ENCODE results near the gene ACOT8.
"Not testable (repeated sequence)": the region's sequence is repeated elsewhere in the genome, so short reads cannot be mapped to it uniquely, and the experiment has no call there.

Gene ACOT8
- total RNA-seq, result 12.5 to 33.6 (median 16.8) reads per million in 9 experiments

- DNase-seq (peak; percentile 94 to 96 (median 96)), ATAC-seq (replicated peaks) (peak; percentile 94)
- peaks cover 36% of the 10 kb centered on the region for H3K36me3 Mint-ChIP-seq (ENCODE audit: insufficient read depth)
- no peaks in the 10 kb centered on the region for H3K27me3 Mint-ChIP-seq
- H3K9me3 Mint-ChIP-seq, result no peaks in the 10 kb centered on the region
- peak within 1 kb of the TSS; percentile 96 to 97 for H3K27ac Mint-ChIP-seq
- peak within 1 kb of the TSS; percentile 97 to 99 for H3K4me3 Mint-ChIP-seq
- H3K4me1 Mint-ChIP-seq (ENCODE audit: low read depth in 2 of 2), result peaks cover 26 to 39% of the 10 kb centered on the region in 2 donors
These were observed at the start of gene ACOT8, which contains the start of gene ZSWIM3 for GRCh38 chr20:45857114-45857881. Gene ACOT8, minus strand, starts transcription at chr20:45857392. Its CDS starts 77 bp downstream, at chr20:45857315. Gene ZSWIM3, plus strand, starts transcription at chr20:45857614. Its CDS starts 212 bp downstream, at chr20:45857826.

GRCh38 chr20:45905505-45906079 lies 48.4 kb upstream of the ACOT8 start:
- no peak for DNase-seq
- no peak for ATAC-seq (replicated peaks)
- H3K4me3 Mint-ChIP-seq, result no peak overlapping the region
- H3K4me1 Mint-ChIP-seq (ENCODE audit: low read depth in 2 of 2), result peaks cover 1 to 2% of the 10 kb centered on the region in 2 donors
- H3K36me3 Mint-ChIP-seq (ENCODE audit: insufficient read depth), result peaks cover under 1% of the 10 kb centered on the region
- H3K27ac Mint-ChIP-seq, result no peak overlapping the region
- no peaks in the 10 kb centered on the region for H3K9me3 Mint-ChIP-seq
- no peaks in the 10 kb centered on the region for H3K27me3 Mint-ChIP-seq

GRCh38 chr20:45904583-45905504 lies 47.7 kb upstream of the ACOT8 start:
- Mint-ChIP-seq H3K4me3 (no peak overlapping the region), H3K27me3 (no peaks in the 10 kb centered on the region), H3K27ac (peak overlapping the region in 1 of 2 donors; percentile 38), H3K36me3 (ENCODE audit: insufficient read depth) (no peaks in the 10 kb centered on the region), H3K4me1 (ENCODE audit: low read depth in 2 of 2) (no peaks in the 10 kb centered on the region), H3K9me3 (no peaks in the 10 kb centered on the region)
- DNase-seq, result no peak
- ATAC-seq (replicated peaks), result no peak

- ATAC-seq (replicated peaks) (no peak), DNase-seq (no peak)
- Mint-ChIP-seq H3K27me3 (no peaks in the 10 kb centered on the region), H3K4me3 (no peak overlapping the region), H3K9me3 (no peaks in the 10 kb centered on the region), H3K4me1 (ENCODE audit: low read depth in 2 of 2) (no peaks in the 10 kb centered on the region), H3K36me3 (ENCODE audit: insufficient read depth) (peaks cover 3% of the 10 kb centered on the region), H3K27ac (no peak overlapping the region)
These were observed 45.1 kb upstream of the ACOT8 start for GRCh38 chr20:45902199-45902701.

GRCh38 chr20:45901332-45901731 lies 44.1 kb upstream of the ACOT8 start:
- not testable (repeated sequence) for H3K27me3 Mint-ChIP-seq; H3K4me1 Mint-ChIP-seq (ENCODE audit: low read depth in 2 of 2); H3K36me3 Mint-ChIP-seq (ENCODE audit: insufficient read depth); H3K27ac Mint-ChIP-seq; H3K9me3 Mint-ChIP-seq; H3K4me3 Mint-ChIP-seq; ATAC-seq (replicated peaks); DNase-seq

GRCh38 chr20:45899046-45899835 lies 42.0 kb upstream of the ACOT8 start:
- Mint-ChIP-seq H3K36me3 (ENCODE audit: insufficient read depth) (peaks cover 3% of the 10 kb centered on the region), H3K27me3 (no peaks in the 10 kb centered on the region), H3K27ac (no peak overlapping the region), H3K4me1 (ENCODE audit: low read depth in 2 of 2) (no peaks in the 10 kb centered on the region), H3K9me3 (no peaks in the 10 kb centered on the region), H3K4me3 (no peak overlapping the region)
- DNase-seq, result no peak
- ATAC-seq (replicated peaks), result no peak

- ATAC-seq (replicated peaks), result no peak
- no peak for DNase-seq
- no peak overlapping the region for H3K4me3 Mint-ChIP-seq
- peaks cover 3% of the 10 kb centered on the region for H3K36me3 Mint-ChIP-seq (ENCODE audit: insufficient read depth)
- peaks cover under 1 to 8% of the 10 kb centered on the region in 2 donors for H3K4me1 Mint-ChIP-seq (ENCODE audit: low read depth in 2 of 2)
- H3K27ac Mint-ChIP-seq, result no peak overlapping the region
- H3K27me3 Mint-ChIP-seq, result no peaks in the 10 kb centered on the region
- H3K9me3 Mint-ChIP-seq, result no peaks in the 10 kb centered on the region
These were observed 41.1 kb upstream of the ACOT8 start for GRCh38 chr20:45898285-45898684.

- Mint-ChIP-seq H3K27me3 (no peaks in the 10 kb centered on the region), H3K36me3 (ENCODE audit: insufficient read depth) (peaks cover 9% of the 10 kb centered on the region), H3K4me3 (no peak overlapping the region), H3K4me1 (ENCODE audit: low read depth in 2 of 2) (peaks cover 7 to 13% of the 10 kb centered on the region in 2 donors), H3K9me3 (no peaks in the 10 kb centered on the region), H3K27ac (no peak overlapping the region)
- DNase-seq (no peak), ATAC-seq (replicated peaks) (no peak)
These were observed 40.5 kb upstream of the ACOT8 start for GRCh38 chr20:45897692-45898091.

GRCh38 chr20:45897289-45897688 lies 40.1 kb upstream of the ACOT8 start:
- ATAC-seq (replicated peaks) (no peak), DNase-seq (no peak)
- H3K27me3 Mint-ChIP-seq, result no peaks in the 10 kb centered on the region
- H3K9me3 Mint-ChIP-seq, result no peaks in the 10 kb centered on the region
- peaks cover 11 to 18% of the 10 kb centered on the region in 2 donors for H3K4me1 Mint-ChIP-seq (ENCODE audit: low read depth in 2 of 2)
- peaks cover 13% of the 10 kb centered on the region for H3K36me3 Mint-ChIP-seq (ENCODE audit: insufficient read depth)
- no peak overlapping the region for H3K27ac Mint-ChIP-seq
- H3K4me3 Mint-ChIP-seq, result no peak overlapping the region

- Mint-ChIP-seq H3K27ac (no peak overlapping the region), H3K36me3 (ENCODE audit: insufficient read depth) (peaks cover 18% of the 10 kb centered on the region), H3K27me3 (no peaks in the 10 kb centered on the region), H3K4me1 (ENCODE audit: low read depth in 2 of 2) (peaks cover 14 to 23% of the 10 kb centered on the region in 2 donors), H3K4me3 (no peak overlapping the region), H3K9me3 (no peaks in the 10 kb centered on the region)
- DNase-seq (no peak), ATAC-seq (replicated peaks) (no peak)
These were observed 39.5 kb upstream of the ACOT8 start for GRCh38 chr20:45896641-45897161.

- no peaks in the 10 kb centered on the region for H3K27me3 Mint-ChIP-seq
- H3K9me3 Mint-ChIP-seq, result no peaks in the 10 kb centered on the region
- peak overlapping the region in 1 of 2 donors; percentile 62 for H3K27ac Mint-ChIP-seq
- peaks cover 18 to 30% of the 10 kb centered on the region in 2 donors for H3K4me1 Mint-ChIP-seq (ENCODE audit: low read depth in 2 of 2)
- H3K4me3 Mint-ChIP-seq, result peak overlapping the region in 1 of 2 donors; percentile 29
- ATAC-seq (replicated peaks) (no peak), DNase-seq (no peak)
- H3K36me3 Mint-ChIP-seq (ENCODE audit: insufficient read depth), result peaks cover 31% of the 10 kb centered on the region
These were observed 37.6 kb upstream of the ACOT8 start for GRCh38 chr20:45894797-45895196.

- ATAC-seq (replicated peaks), result no peak
- peak overlapping the region; percentile 9 to 92 for H3K27ac Mint-ChIP-seq
- no peaks in the 10 kb centered on the region for H3K9me3 Mint-ChIP-seq
- H3K36me3 Mint-ChIP-seq (ENCODE audit: insufficient read depth), result peaks cover 31% of the 10 kb centered on the region
- H3K4me3 Mint-ChIP-seq, result peak overlapping the region in 1 of 2 donors; percentile 94
- H3K4me1 Mint-ChIP-seq (ENCODE audit: low read depth in 2 of 2), result peaks cover 18 to 34% of the 10 kb centered on the region in 2 donors
- DNase-seq, result no peak
- no peaks in the 10 kb centered on the region for H3K27me3 Mint-ChIP-seq
These were observed 36.6 kb upstream of the ACOT8 start for GRCh38 chr20:45893831-45894230.
